PFSK-1 (cell line): Measurements from ENCODE around the gene TRNP1.

Experiments
- FOXP2 ChIP-seq: optimal IDR thresholded peaks from 2 replicates; pipeline ENCODE3; 2011; ENCODE audit warnings: borderline replicate concordance, control low read depth, inconsistent platforms; ENCODE audit not compliant: insufficient read depth; ENCODE audit errors: extremely low read length, extremely low read depth
- POLR2AphosphoS5 ChIP-seq: IDR thresholded peaks from 2 replicates; pipeline ENCODE4 v1.6.1; 2012; ENCODE audit warnings: low read depth, mild to moderate bottlenecking, control low read depth, low read length, moderate library complexity
- REST ChIP-seq, 2 experiments: IDR thresholded peaks; 2 replicates each; pipeline versions ENCODE4 v1.6.1 to v1.8.0; 2011 to 2012; ENCODE audit warnings: low read depth in 2 of 2, low read length in 2 of 2, control low read depth in 1 of 2, inconsistent platforms in 1 of 2, mild to moderate bottlenecking in 1 of 2, moderate library complexity in 1 of 2; ENCODE audit not compliant: insufficient read depth in 1 of 2
- SIN3A ChIP-seq: IDR thresholded peaks from 2 replicates; pipeline ENCODE4 v1.6.1; 2012; ENCODE audit warnings: mild to moderate bottlenecking, low read length, moderate library complexity, borderline replicate concordance; ENCODE audit not compliant: insufficient read depth
- TAF1 ChIP-seq: IDR thresholded peaks from 2 replicates; pipeline ENCODE4 v1.6.1; 2012; ENCODE audit warnings: low read length, control low read depth, borderline replicate concordance; ENCODE audit not compliant: insufficient read depth

The TRNP1 gene

GRCh38 chr1:27003745-27004470, 10.4 kb downstream of the TRNP1 start:
- TF ChIP-seq TAF1 (no peak), POLR2AphosphoS5 (no peak), REST (IDR thresholded peaks at IDR 0.05; ENCODE audit: insufficient read depth in 1 of 2, low read depth in 2 of 2, low read length in 2 of 2) (no peak), SIN3A (no peak), FOXP2 (no peak)

- TF ChIP-seq REST (IDR thresholded peaks at IDR 0.05; ENCODE audit: insufficient read depth in 1 of 2, low read depth in 2 of 2, low read length in 2 of 2) (no peak), POLR2AphosphoS5 (no peak), SIN3A (no peak), TAF1 (no peak), FOXP2 (no peak)
Measured at GRCh38 chr1:27004471-27005165, 11.1 kb downstream of the TRNP1 start.

GRCh38 chr1:27005166-27005530, 11.7 kb downstream of the TRNP1 start:
- TF ChIP-seq TAF1 (no peak), SIN3A (no peak), REST (IDR thresholded peaks at IDR 0.05; ENCODE audit: insufficient read depth in 1 of 2, low read depth in 2 of 2, low read length in 2 of 2) (no peak), FOXP2 (no peak), POLR2AphosphoS5 (no peak)

GRCh38 chr1:27005648-27006496, 12.4 kb downstream of the TRNP1 start:
- no peak for TF ChIP-seq REST (IDR thresholded peaks at IDR 0.05; ENCODE audit: insufficient read depth in 1 of 2, low read depth in 2 of 2, low read length in 2 of 2)
- TF ChIP-seq TAF1 = no peak
